Measurements from ENCODE around the gene ADTRP. TPM values are rescaled to one million over a fixed set of nuclear protein-coding genes. Genes with fewer than 3 reads are reported as not detected.

Gene ADTRP
- total and polyA plus RNA-seq, 10 of the 15 experiments (the other 5 are each of a cell fraction or from before 2014, with no cell fraction given) = 0.10 to 2.6 (median 2.1) TPM

DNA sequence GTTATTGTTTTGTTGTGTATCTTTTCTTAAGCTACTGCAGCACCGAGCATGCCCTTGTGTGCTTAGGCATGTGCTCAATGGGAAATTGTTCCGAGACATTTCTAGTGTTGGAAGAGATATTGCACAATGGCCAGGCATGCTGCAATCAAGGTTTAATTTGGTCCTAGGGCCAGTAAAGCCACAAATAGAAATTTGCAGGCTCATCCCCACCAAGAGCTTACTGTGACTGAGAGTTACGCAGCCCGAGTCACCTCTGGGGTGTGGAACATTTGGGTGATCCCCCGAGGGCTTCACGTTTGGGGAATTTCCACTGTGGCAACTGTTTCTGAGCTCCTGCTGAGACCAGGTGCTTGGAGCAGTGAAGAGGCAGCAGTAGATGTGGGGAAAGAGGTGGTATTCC lies 65.8 kb downstream of the ADTRP start (continued):
- TF ChIP-seq TCF12 (IDR thresholded peaks at IDR 0.05; ENCODE audit: low read depth, low read length) (peak; percentile 80), RFX5 (IDR thresholded peaks at IDR 0.05; ENCODE audit: low read depth, low read length) (no peak), BHLHE40 (IDR thresholded peaks at IDR 0.05; ENCODE audit: borderline replicate concordance in 1 of 2, low read depth in 2 of 2, low read length in 1 of 2) (peak; percentile 80 to 84), MTA3 (IDR thresholded peaks at IDR 0.05; ENCODE audit: borderline replicate concordance, low read length) (no peak; the same call in 1 of the 2 replicates), MXI1 (IDR thresholded peaks at IDR 0.05; ENCODE audit: low read depth, low read length) (no peak), JUNB (IDR thresholded peaks at IDR 0.05) (peak; percentile 18; the same call in 1 of the 2 replicates), NRF1 (conservative IDR thresholded peaks at IDR 0.05; ENCODE audit: low read depth, low read length) (no peak), PML (IDR thresholded peaks at IDR 0.05; ENCODE audit: low read length) (no peak; the same call in 1 of the 2 replicates), SUPT20H (IDR thresholded peaks at IDR 0.05; ENCODE audit: borderline replicate concordance, control insufficient read depth, low read depth, low read length) (no peak), WRNIP1 (IDR thresholded peaks at IDR 0.05; ENCODE audit: borderline replicate concordance, low read depth, low read length) (no peak), CHD1 (IDR thresholded peaks at IDR 0.05; ENCODE audit: low read depth, low read length) (no peak), TARDBP (IDR thresholded peaks at IDR 0.05; ENCODE audit: borderline replicate concordance) (no peak), NBN (IDR thresholded peaks at IDR 0.05) (no peak), HCFC1 (IDR thresholded peaks at IDR 0.05; ENCODE audit: low read length) (no peak), MYB (IDR thresholded peaks at IDR 0.05; ENCODE audit: borderline replicate concordance, low read depth, low read length) (no peak)
- TF ChIP-seq, protein P1, sequence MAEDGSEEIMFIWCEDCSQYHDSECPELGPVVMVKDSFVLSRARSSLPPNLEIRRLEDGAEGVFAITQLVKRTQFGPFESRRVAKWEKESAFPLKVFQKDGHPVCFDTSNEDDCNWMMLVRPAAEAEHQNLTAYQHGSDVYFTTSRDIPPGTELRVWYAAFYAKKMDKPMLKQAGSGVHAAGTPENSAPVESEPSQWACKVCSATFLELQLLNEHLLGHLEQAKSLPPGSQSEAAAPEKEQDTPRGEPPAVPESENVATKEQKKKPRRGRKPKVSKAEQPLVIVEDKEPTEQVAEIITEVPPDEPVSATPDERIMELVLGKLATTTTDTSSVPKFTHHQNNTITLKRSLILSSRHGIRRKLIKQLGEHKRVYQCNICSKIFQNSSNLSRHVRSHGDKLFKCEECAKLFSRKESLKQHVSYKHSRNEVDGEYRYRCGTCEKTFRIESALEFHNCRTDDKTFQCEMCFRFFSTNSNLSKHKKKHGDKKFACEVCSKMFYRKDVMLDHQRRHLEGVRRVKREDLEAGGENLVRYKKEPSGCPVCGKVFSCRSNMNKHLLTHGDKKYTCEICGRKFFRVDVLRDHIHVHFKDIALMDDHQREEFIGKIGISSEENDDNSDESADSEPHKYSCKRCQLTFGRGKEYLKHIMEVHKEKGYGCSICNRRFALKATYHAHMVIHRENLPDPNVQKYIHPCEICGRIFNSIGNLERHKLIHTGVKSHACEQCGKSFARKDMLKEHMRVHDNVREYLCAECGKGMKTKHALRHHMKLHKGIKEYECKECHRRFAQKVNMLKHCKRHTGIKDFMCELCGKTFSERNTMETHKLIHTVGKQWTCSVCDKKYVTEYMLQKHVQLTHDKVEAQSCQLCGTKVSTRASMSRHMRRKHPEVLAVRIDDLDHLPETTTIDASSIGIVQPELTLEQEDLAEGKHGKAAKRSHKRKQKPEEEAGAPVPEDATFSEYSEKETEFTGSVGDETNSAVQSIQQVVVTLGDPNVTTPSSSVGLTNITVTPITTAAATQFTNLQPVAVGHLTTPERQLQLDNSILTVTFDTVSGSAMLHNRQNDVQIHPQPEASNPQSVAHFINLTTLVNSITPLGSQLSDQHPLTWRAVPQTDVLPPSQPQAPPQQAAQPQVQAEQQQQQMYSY (CRISPR knock-in tag; IDR thresholded peaks at IDR 0.05) = no peak
- TF ChIP-seq, protein P2, sequence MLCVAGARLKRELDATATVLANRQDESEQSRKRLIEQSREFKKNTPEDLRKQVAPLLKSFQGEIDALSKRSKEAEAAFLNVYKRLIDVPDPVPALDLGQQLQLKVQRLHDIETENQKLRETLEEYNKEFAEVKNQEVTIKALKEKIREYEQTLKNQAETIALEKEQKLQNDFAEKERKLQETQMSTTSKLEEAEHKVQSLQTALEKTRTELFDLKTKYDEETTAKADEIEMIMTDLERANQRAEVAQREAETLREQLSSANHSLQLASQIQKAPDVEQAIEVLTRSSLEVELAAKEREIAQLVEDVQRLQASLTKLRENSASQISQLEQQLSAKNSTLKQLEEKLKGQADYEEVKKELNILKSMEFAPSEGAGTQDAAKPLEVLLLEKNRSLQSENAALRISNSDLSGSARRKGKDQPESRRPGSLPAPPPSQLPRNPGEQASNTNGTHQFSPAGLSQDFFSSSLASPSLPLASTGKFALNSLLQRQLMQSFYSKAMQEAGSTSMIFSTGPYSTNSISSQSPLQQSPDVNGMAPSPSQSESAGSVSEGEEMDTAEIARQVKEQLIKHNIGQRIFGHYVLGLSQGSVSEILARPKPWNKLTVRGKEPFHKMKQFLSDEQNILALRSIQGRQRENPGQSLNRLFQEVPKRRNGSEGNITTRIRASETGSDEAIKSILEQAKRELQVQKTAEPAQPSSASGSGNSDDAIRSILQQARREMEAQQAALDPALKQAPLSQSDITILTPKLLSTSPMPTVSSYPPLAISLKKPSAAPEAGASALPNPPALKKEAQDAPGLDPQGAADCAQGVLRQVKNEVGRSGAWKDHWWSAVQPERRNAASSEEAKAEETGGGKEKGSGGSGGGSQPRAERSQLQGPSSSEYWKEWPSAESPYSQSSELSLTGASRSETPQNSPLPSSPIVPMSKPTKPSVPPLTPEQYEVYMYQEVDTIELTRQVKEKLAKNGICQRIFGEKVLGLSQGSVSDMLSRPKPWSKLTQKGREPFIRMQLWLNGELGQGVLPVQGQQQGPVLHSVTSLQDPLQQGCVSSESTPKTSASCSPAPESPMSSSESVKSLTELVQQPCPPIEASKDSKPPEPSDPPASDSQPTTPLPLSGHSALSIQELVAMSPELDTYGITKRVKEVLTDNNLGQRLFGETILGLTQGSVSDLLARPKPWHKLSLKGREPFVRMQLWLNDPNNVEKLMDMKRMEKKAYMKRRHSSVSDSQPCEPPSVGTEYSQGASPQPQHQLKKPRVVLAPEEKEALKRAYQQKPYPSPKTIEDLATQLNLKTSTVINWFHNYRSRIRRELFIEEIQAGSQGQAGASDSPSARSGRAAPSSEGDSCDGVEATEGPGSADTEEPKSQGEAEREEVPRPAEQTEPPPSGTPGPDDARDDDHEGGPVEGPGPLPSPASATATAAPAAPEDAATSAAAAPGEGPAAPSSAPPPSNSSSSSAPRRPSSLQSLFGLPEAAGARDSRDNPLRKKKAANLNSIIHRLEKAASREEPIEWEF (IDR thresholded peaks at IDR 0.05; ENCODE audit: insufficient replicate concordance, low read depth, low read length) = no peak
- TF ChIP-seq, protein P3, sequence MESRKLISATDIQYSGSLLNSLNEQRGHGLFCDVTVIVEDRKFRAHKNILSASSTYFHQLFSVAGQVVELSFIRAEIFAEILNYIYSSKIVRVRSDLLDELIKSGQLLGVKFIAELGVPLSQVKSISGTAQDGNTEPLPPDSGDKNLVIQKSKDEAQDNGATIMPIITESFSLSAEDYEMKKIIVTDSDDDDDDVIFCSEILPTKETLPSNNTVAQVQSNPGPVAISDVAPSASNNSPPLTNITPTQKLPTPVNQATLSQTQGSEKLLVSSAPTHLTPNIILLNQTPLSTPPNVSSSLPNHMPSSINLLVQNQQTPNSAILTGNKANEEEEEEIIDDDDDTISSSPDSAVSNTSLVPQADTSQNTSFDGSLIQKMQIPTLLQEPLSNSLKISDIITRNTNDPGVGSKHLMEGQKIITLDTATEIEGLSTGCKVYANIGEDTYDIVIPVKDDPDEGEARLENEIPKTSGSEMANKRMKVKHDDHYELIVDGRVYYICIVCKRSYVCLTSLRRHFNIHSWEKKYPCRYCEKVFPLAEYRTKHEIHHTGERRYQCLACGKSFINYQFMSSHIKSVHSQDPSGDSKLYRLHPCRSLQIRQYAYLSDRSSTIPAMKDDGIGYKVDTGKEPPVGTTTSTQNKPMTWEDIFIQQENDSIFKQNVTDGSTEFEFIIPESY (IDR thresholded peaks at IDR 0.05) = no peak
